Endothelial cell (in vitro differentiated cells): ENCODE measurements around the gene HSPA4L. TPM values are rescaled to one million over a fixed set of nuclear protein-coding genes. Genes with fewer than 3 reads are reported as not detected.

Experiments
- DNase-seq: peaks from one replicate; pipeline ENCODE4 v3.0.0; 2021; ENCODE audit warnings: low spot score
- H3K27ac Mint-ChIP-seq: one replicate; pipeline ENCODE4 v1.8.0; 2021; ENCODE audit warnings: mixed read lengths, inconsistent platforms; ENCODE audit not compliant: unreplicated experiment
- H3K27me3 Mint-ChIP-seq: one replicate; pipeline ENCODE4 v1.8.0; 2021; ENCODE audit warnings: mild to moderate bottlenecking, moderate library complexity, mixed read lengths, inconsistent platforms; ENCODE audit not compliant: unreplicated experiment
- H3K36me3 Mint-ChIP-seq: one replicate; pipeline ENCODE4 v1.8.0; 2021; ENCODE audit warnings: mild to moderate bottlenecking, low read depth, mixed read lengths, inconsistent platforms; ENCODE audit not compliant: unreplicated experiment
- H3K4me1 Mint-ChIP-seq: one replicate; pipeline ENCODE4 v1.8.0; 2021; ENCODE audit warnings: mild to moderate bottlenecking, mixed read lengths, inconsistent platforms; ENCODE audit not compliant: unreplicated experiment
- H3K4me3 Mint-ChIP-seq: one replicate; pipeline ENCODE4 v1.8.0; 2021; ENCODE audit warnings: mild to moderate bottlenecking, mixed read lengths, inconsistent platforms; ENCODE audit not compliant: unreplicated experiment
- H3K9me3 Mint-ChIP-seq: one replicate; pipeline ENCODE4 v1.8.0; 2021; ENCODE audit warnings: mixed read lengths, inconsistent platforms; ENCODE audit not compliant: unreplicated experiment
- total RNA-seq: library from RNA; stranded (reverse); fragmentation: NEBNext Ultra II Directional; extraction: Animal tissue kit (Norgen Biotek cat#: 25700); gene quantifications from one replicate; pipeline ENCODE4 v1.2.1, GENCODE V29; 2021; ENCODE audit not compliant: unreplicated experiment
- TF ChIP-seq, protein P1 (sequence below): fragments of 200-600 bp; sonication (generic); IDR thresholded peaks from one replicate; pipeline ENCODE4 v1.5.0; 2021; ENCODE audit warnings: antibody characterized with exemption; ENCODE audit not compliant: unreplicated experiment

The HSPA4L gene
- total RNA-seq, 1 donor from 2014 or later = 1.6 TPM

GRCh38 chr4:127846765-127847164 lies 64.6 kb downstream of the HSPA4L start:
- H3K4me1 Mint-ChIP-seq = no peaks in the 10 kb centered on the region
- peaks cover 10% of the 10 kb centered on the region for H3K9me3 Mint-ChIP-seq
- H3K27me3 Mint-ChIP-seq = no peaks in the 10 kb centered on the region
- peaks cover 14% of the 10 kb centered on the region for H3K36me3 Mint-ChIP-seq
- no peak overlapping the region for H3K27ac Mint-ChIP-seq
- TF ChIP-seq, protein P1, sequence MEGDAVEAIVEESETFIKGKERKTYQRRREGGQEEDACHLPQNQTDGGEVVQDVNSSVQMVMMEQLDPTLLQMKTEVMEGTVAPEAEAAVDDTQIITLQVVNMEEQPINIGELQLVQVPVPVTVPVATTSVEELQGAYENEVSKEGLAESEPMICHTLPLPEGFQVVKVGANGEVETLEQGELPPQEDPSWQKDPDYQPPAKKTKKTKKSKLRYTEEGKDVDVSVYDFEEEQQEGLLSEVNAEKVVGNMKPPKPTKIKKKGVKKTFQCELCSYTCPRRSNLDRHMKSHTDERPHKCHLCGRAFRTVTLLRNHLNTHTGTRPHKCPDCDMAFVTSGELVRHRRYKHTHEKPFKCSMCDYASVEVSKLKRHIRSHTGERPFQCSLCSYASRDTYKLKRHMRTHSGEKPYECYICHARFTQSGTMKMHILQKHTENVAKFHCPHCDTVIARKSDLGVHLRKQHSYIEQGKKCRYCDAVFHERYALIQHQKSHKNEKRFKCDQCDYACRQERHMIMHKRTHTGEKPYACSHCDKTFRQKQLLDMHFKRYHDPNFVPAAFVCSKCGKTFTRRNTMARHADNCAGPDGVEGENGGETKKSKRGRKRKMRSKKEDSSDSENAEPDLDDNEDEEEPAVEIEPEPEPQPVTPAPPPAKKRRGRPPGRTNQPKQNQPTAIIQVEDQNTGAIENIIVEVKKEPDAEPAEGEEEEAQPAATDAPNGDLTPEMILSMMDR = no peak
- no peak overlapping the region for H3K4me3 Mint-ChIP-seq
- DNase-seq = no peak

DNA sequence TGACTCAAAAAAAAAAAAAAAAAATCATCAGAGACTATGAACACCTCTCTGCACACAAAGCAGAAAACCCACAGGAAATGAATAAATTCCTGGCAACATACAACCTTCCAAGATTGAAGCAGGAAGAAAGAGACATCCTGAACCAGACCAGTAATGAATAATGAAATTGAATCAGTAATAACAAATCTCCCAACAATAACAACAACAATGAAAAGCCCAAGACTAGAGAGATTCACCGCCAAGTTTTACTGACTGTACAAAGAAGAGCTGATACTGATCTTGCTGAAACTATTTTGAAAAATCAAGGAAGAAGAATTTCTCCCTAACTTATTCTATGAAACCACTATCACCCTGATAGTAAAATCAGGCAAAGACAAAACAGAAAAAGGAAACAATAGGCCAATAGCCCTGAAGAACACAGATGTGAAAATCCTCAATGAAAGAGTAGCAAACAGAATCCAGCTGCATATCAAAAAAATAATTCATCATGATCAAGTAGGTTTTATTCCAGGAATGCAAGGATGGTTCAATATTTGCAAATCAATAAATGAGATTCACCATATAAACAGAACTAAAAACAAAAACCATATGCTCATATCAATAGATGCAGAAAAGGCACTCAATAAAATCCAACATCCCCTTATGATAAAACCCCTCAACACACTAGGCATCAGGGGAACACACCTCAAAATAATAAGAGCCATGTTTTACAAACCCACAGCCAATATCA lies 67.5 kb downstream of the HSPA4L start:
- peaks cover 2% of the 10 kb centered on the region for H3K27me3 Mint-ChIP-seq
- no peak overlapping the region for H3K27ac Mint-ChIP-seq
- no peaks in the 10 kb centered on the region for H3K4me1 Mint-ChIP-seq
- TF ChIP-seq, protein P1 = no peak
- H3K4me3 Mint-ChIP-seq = no peak overlapping the region
- DNase-seq = no peak
- H3K36me3 Mint-ChIP-seq = peaks cover 19% of the 10 kb centered on the region
- peaks cover 10% of the 10 kb centered on the region for H3K9me3 Mint-ChIP-seq

- H3K36me3 Mint-ChIP-seq = peaks cover 19% of the 10 kb centered on the region
- peaks cover 2% of the 10 kb centered on the region for H3K27me3 Mint-ChIP-seq
- peaks cover 2% of the 10 kb centered on the region for H3K4me1 Mint-ChIP-seq
- no peak overlapping the region for H3K4me3 Mint-ChIP-seq
- peaks cover 10% of the 10 kb centered on the region for H3K9me3 Mint-ChIP-seq
- TF ChIP-seq, protein P1 = no peak
- no peak overlapping the region for H3K27ac Mint-ChIP-seq
- no peak for DNase-seq
Measured at GRCh38 chr4:127852661-127853060, 70.5 kb downstream of the HSPA4L start.

- DNase-seq = no peak
- Mint-ChIP-seq H3K4me3 (no peak overlapping the region), H3K27ac (no peak overlapping the region), H3K27me3 (peaks cover 7% of the 10 kb centered on the region), H3K4me1 (peaks cover 2% of the 10 kb centered on the region), H3K9me3 (peaks cover 5% of the 10 kb centered on the region), H3K36me3 (peaks cover 21% of the 10 kb centered on the region)
- TF ChIP-seq, protein P1 = no peak
Measured at GRCh38 chr4:127856196-127856812, 74.2 kb downstream of the HSPA4L start.

GRCh38 chr4:127856813-127857447 lies 74.8 kb downstream of the HSPA4L start:
- Mint-ChIP-seq H3K4me3 (no peak overlapping the region), H3K9me3 (peaks cover 5% of the 10 kb centered on the region), H3K27me3 (peaks cover 7% of the 10 kb centered on the region), H3K36me3 (peaks cover 21% of the 10 kb centered on the region), H3K27ac (no peak overlapping the region), H3K4me1 (peaks cover 2% of the 10 kb centered on the region)
- no peak for DNase-seq
- TF ChIP-seq, protein P1 = no peak
